ENCODE data around the gene SLC25A34. TPM values are rescaled to one million over a fixed set of nuclear protein-coding genes. Genes with fewer than 3 reads are reported as not detected.

The SLC25A34 gene
- total RNA-seq, 2 experiments from 2014 or later = 1.6 TPM

- H3K4me3 Mint-ChIP-seq = no peak overlapping the region
- ATAC-seq (no peak), DNase-seq (no peak)
- H3K36me3 Mint-ChIP-seq (ENCODE audit: low read depth) = peaks cover 13% of the 10 kb centered on the region
- H3K27me3 Mint-ChIP-seq (ENCODE audit: low read depth) = no peaks in the 10 kb centered on the region
- no peaks in the 10 kb centered on the region for H3K9me3 Mint-ChIP-seq (ENCODE audit: insufficient read depth)
- POLR2A ChIA-PET = no interaction called here
- no peaks in the 10 kb centered on the region for H3K4me1 Mint-ChIP-seq (ENCODE audit: low read depth)
- CTCF ChIA-PET = no interaction called here
- H3K27ac Mint-ChIP-seq = no peak overlapping the region
Measured at GRCh38 chr1:15727866-15728534, 8.1 kb upstream of the SLC25A34 start.

- no peak for ATAC-seq
- no peaks in the 10 kb centered on the region for H3K4me1 Mint-ChIP-seq (ENCODE audit: low read depth)
- no peak overlapping the region for H3K27ac Mint-ChIP-seq
- CTCF ChIA-PET = no interaction called here
- no peak overlapping the region for H3K4me3 Mint-ChIP-seq
- POLR2A ChIA-PET = no interaction called here
- no peaks in the 10 kb centered on the region for H3K27me3 Mint-ChIP-seq (ENCODE audit: low read depth)
- H3K9me3 Mint-ChIP-seq (ENCODE audit: insufficient read depth) = no peaks in the 10 kb centered on the region
- DNase-seq = no peak
- H3K36me3 Mint-ChIP-seq (ENCODE audit: low read depth) = peaks cover 16% of the 10 kb centered on the region
Measured at GRCh38 chr1:15728937-15729657, 7.0 kb upstream of the SLC25A34 start.

- CTCF ChIA-PET = no interaction called here
- Mint-ChIP-seq H3K9me3 (ENCODE audit: insufficient read depth) (no peaks in the 10 kb centered on the region), H3K27ac (no peak overlapping the region), H3K4me3 (no peak overlapping the region), H3K4me1 (ENCODE audit: low read depth) (no peaks in the 10 kb centered on the region), H3K27me3 (ENCODE audit: low read depth) (no peaks in the 10 kb centered on the region), H3K36me3 (ENCODE audit: low read depth) (peaks cover 16% of the 10 kb centered on the region)
- DNase-seq (no peak), ATAC-seq (no peak)
- POLR2A ChIA-PET = no interaction called here
Measured at GRCh38 chr1:15730423-15730822, 5.6 kb upstream of the SLC25A34 start.

- Mint-ChIP-seq H3K27me3 (ENCODE audit: low read depth) (no peaks in the 10 kb centered on the region), H3K36me3 (ENCODE audit: low read depth) (peaks cover 16% of the 10 kb centered on the region), H3K27ac (no peak overlapping the region), H3K4me3 (no peak overlapping the region), H3K9me3 (ENCODE audit: insufficient read depth) (no peaks in the 10 kb centered on the region), H3K4me1 (ENCODE audit: low read depth) (no peaks in the 10 kb centered on the region)
- ATAC-seq (no peak), DNase-seq (no peak)
- CTCF ChIA-PET = interaction anchor here (1.1 kb wide), 1 partner anchor 10 kb away, joined by 4 read pairs; no protein-coding TSS in a partner anchor
- POLR2A ChIA-PET = no interaction called here
Measured at GRCh38 chr1:15730936-15731335, 5.1 kb upstream of the SLC25A34 start.

- ChIA-PET CTCF (interaction anchor here (1.1 kb wide), 1 partner anchor 9 kb away, joined by 4 read pairs; no protein-coding TSS in a partner anchor), POLR2A (no interaction called here)
- Mint-ChIP-seq H3K4me1 (ENCODE audit: low read depth) (no peaks in the 10 kb centered on the region), H3K9me3 (ENCODE audit: insufficient read depth) (no peaks in the 10 kb centered on the region), H3K27me3 (ENCODE audit: low read depth) (no peaks in the 10 kb centered on the region), H3K27ac (no peak overlapping the region), H3K36me3 (ENCODE audit: low read depth) (peaks cover 13% of the 10 kb centered on the region), H3K4me3 (no peak overlapping the region)
- ATAC-seq (no peak), DNase-seq (no peak)
Measured at GRCh38 chr1:15731735-15732685, 4.0 kb upstream of the SLC25A34 start.

GRCh38 chr1:15732686-15733081 lies 3.4 kb upstream of the SLC25A34 start:
- H3K9me3 Mint-ChIP-seq (ENCODE audit: insufficient read depth) = no peaks in the 10 kb centered on the region
- DNase-seq = no peak
- H3K4me3 Mint-ChIP-seq = no peak overlapping the region
- no peak for ATAC-seq
- no peaks in the 10 kb centered on the region for H3K27me3 Mint-ChIP-seq (ENCODE audit: low read depth)
- H3K27ac Mint-ChIP-seq = no peak overlapping the region
- no peaks in the 10 kb centered on the region for H3K4me1 Mint-ChIP-seq (ENCODE audit: low read depth)
- CTCF ChIA-PET = no interaction called here
- H3K36me3 Mint-ChIP-seq (ENCODE audit: low read depth) = peaks cover 12% of the 10 kb centered on the region
- POLR2A ChIA-PET = no interaction called here

- Mint-ChIP-seq H3K9me3 (ENCODE audit: insufficient read depth) (no peaks in the 10 kb centered on the region), H3K36me3 (ENCODE audit: low read depth) (peaks cover 9% of the 10 kb centered on the region), H3K27me3 (ENCODE audit: low read depth) (no peaks in the 10 kb centered on the region), H3K4me1 (ENCODE audit: low read depth) (no peaks in the 10 kb centered on the region), H3K27ac (no peak overlapping the region), H3K4me3 (no peak overlapping the region)
- ChIA-PET POLR2A (no interaction called here), CTCF (no interaction called here)
- DNase-seq (no peak), ATAC-seq (no peak)
Measured at GRCh38 chr1:15733218-15733725, 2.8 kb upstream of the SLC25A34 start.

- ATAC-seq (no peak), DNase-seq (no peak)
- H3K4me1 Mint-ChIP-seq (ENCODE audit: low read depth) = no peaks in the 10 kb centered on the region
- peaks cover 9% of the 10 kb centered on the region for H3K36me3 Mint-ChIP-seq (ENCODE audit: low read depth)
- ChIA-PET POLR2A (no interaction called here), CTCF (no interaction called here)
- no peak overlapping the region for H3K27ac Mint-ChIP-seq
- no peaks in the 10 kb centered on the region for H3K9me3 Mint-ChIP-seq (ENCODE audit: insufficient read depth)
- H3K4me3 Mint-ChIP-seq = no peak overlapping the region
- no peaks in the 10 kb centered on the region for H3K27me3 Mint-ChIP-seq (ENCODE audit: low read depth)
Measured at GRCh38 chr1:15733726-15734226, 2.3 kb upstream of the SLC25A34 start.

- Mint-ChIP-seq H3K27ac (no peak overlapping the region), H3K4me1 (ENCODE audit: low read depth) (no peaks in the 10 kb centered on the region), H3K36me3 (ENCODE audit: low read depth) (peaks cover 9% of the 10 kb centered on the region), H3K27me3 (ENCODE audit: low read depth) (no peaks in the 10 kb centered on the region), H3K4me3 (no peak overlapping the region), H3K9me3 (ENCODE audit: insufficient read depth) (no peaks in the 10 kb centered on the region)
- ATAC-seq (no peak), DNase-seq (no peak)
- POLR2A ChIA-PET = no interaction called here
- CTCF ChIA-PET = no interaction called here
Measured at GRCh38 chr1:15734296-15734695, 1.8 kb upstream of the SLC25A34 start.

- POLR2A ChIA-PET = no interaction called here
- Mint-ChIP-seq H3K36me3 (ENCODE audit: low read depth) (peaks cover 4% of the 10 kb centered on the region), H3K9me3 (ENCODE audit: insufficient read depth) (no peaks in the 10 kb centered on the region), H3K4me1 (ENCODE audit: low read depth) (no peaks in the 10 kb centered on the region), H3K27me3 (ENCODE audit: low read depth) (no peaks in the 10 kb centered on the region), H3K27ac (no peak overlapping the region), H3K4me3 (no peak overlapping the region)
- CTCF ChIA-PET = no interaction called here
- DNase-seq (no peak), ATAC-seq (no peak)
Measured at GRCh38 chr1:15734901-15735300, 1.2 kb upstream of the SLC25A34 start.

- Mint-ChIP-seq H3K27me3 (ENCODE audit: low read depth) (no peaks in the 10 kb centered on the region), H3K4me1 (ENCODE audit: low read depth) (no peaks in the 10 kb centered on the region), H3K4me3 (no peak overlapping the region), H3K36me3 (ENCODE audit: low read depth) (peaks cover 4% of the 10 kb centered on the region), H3K27ac (no peak overlapping the region), H3K9me3 (ENCODE audit: insufficient read depth) (no peaks in the 10 kb centered on the region)
- ChIA-PET CTCF (no interaction called here), POLR2A (no interaction called here)
- ATAC-seq (no peak), DNase-seq (no peak)
Measured at GRCh38 chr1:15735304-15736037, 587 bp upstream of the SLC25A34 start.

Measured in activated CD8-positive, alpha-beta T cell treated with anti-CD3 and anti-CD28 coated beads, Interleukin-2, amount 10 ng/mL, durations not matched to agents 7 days and 5 days (primary cell).